ENCODE data around the gene SLC35E3.

Gene SLC35E3

GRCh38 chr12:68768431-68768939 is 22.5 kb downstream of the SLC35E3 start:
- in situ Hi-C loops (cut with MboI; ENCODE audit: low sequenced_read_pairs): no loop called here

- in situ Hi-C loops (cut with MboI; ENCODE audit: low sequenced_read_pairs): no loop called here
Observed at GRCh38 chr12:68769941-68770340, 24.0 kb downstream of the SLC35E3 start.

GRCh38 chr12:68771223-68771925 is 25.4 kb downstream of the SLC35E3 start:
- in situ Hi-C loops (cut with MboI; ENCODE audit: low sequenced_read_pairs): no loop called here

GRCh38 chr12:68772714-68773113 is 26.7 kb downstream of the SLC35E3 start:
- in situ Hi-C loops (cut with MboI; ENCODE audit: low sequenced_read_pairs): no loop called here

- in situ Hi-C loops (cut with MboI; ENCODE audit: low sequenced_read_pairs): no loop called here
Observed at GRCh38 chr12:68773582-68773981, 27.6 kb downstream of the SLC35E3 start.

- in situ Hi-C loops (cut with MboI; ENCODE audit: low sequenced_read_pairs): no loop called here
Observed at GRCh38 chr12:68775121-68775630, 29.2 kb downstream of the SLC35E3 start.

- in situ Hi-C loops (cut with MboI; ENCODE audit: low sequenced_read_pairs): no loop called here
Observed at GRCh38 chr12:68776976-68777610, 31.1 kb downstream of the SLC35E3 start.

GRCh38 chr12:68779280-68779679 is 33.3 kb downstream of the SLC35E3 start:
- in situ Hi-C loops (cut with MboI; ENCODE audit: low sequenced_read_pairs): no loop called here

- in situ Hi-C loops (cut with MboI; ENCODE audit: low sequenced_read_pairs): no loop called here
Observed at GRCh38 chr12:68780731-68781130, 34.8 kb downstream of the SLC35E3 start.

GRCh38 chr12:68781728-68782127 is 35.8 kb downstream of the SLC35E3 start:
- in situ Hi-C loops (cut with MboI; ENCODE audit: low sequenced_read_pairs): no loop called here

GRCh38 chr12:68784015-68784414 is 38.0 kb downstream of the SLC35E3 start:
- in situ Hi-C loops (cut with MboI; ENCODE audit: low sequenced_read_pairs): no loop called here

GRCh38 chr12:68785358-68785757 is 39.4 kb downstream of the SLC35E3 start:
- in situ Hi-C loops (cut with MboI; ENCODE audit: low sequenced_read_pairs): no loop called here

- in situ Hi-C loops (cut with MboI; ENCODE audit: low sequenced_read_pairs): no loop called here
Observed at GRCh38 chr12:68785823-68786222, 39.8 kb downstream of the SLC35E3 start.

GRCh38 chr12:68786929-68787328 is 41.0 kb downstream of the SLC35E3 start:
- in situ Hi-C loops (cut with MboI; ENCODE audit: low sequenced_read_pairs): no loop called here

GRCh38 chr12:68788554-68789143 is 42.7 kb downstream of the SLC35E3 start:
- in situ Hi-C loops (cut with MboI; ENCODE audit: low sequenced_read_pairs): no loop called here

GRCh38 chr12:68789144-68789878 is 43.3 kb downstream of the SLC35E3 start:
- in situ Hi-C loops (cut with MboI; ENCODE audit: low sequenced_read_pairs): no loop called here

- in situ Hi-C loops (cut with MboI; ENCODE audit: low sequenced_read_pairs): no loop called here
Observed at GRCh38 chr12:68790081-68790951, 44.3 kb downstream of the SLC35E3 start.

GRCh38 chr12:68790952-68791234 is 44.9 kb downstream of the SLC35E3 start:
- in situ Hi-C loops (cut with MboI; ENCODE audit: low sequenced_read_pairs): no loop called here

- in situ Hi-C loops (cut with MboI; ENCODE audit: low sequenced_read_pairs): no loop called here
Observed at GRCh38 chr12:68791897-68792481, 46.0 kb downstream of the SLC35E3 start.

GRCh38 chr12:68792952-68793351 is 47.0 kb downstream of the SLC35E3 start:
- in situ Hi-C loops (cut with MboI; ENCODE audit: low sequenced_read_pairs): no loop called here
